WTC11 (cell line): ENCODE measurements around the gene STK16. TPM values are rescaled to one million over a fixed set of nuclear protein-coding genes. Genes with fewer than 3 reads are reported as not detected.
"Not testable (repeated sequence)": the region's sequence is repeated elsewhere in the genome, so short reads cannot be mapped to it uniquely, and the experiment has no call there.

ENCODE experiments used
- ATAC-seq: fragments of 200-7000 bp; cut with Tn5 transposase; 2 replicates; pipeline ENCODE4 v1.10.0; 2021; ENCODE audit warnings: mild to moderate bottlenecking, moderate library complexity
- CTCF ChIA-PET: fragments of 300-600 bp; sonication (Branson Sonifier 250); formaldehyde crosslinking; loops from one replicate; lab custom pipeline; 2021; ENCODE audit warnings: antibody characterized with exemption; lab: Charles Lee
- POLR2A ChIA-PET: fragments of 350-600 bp; sonication (Branson Sonifier 250); formaldehyde crosslinking; loops from one replicate; lab custom pipeline; 2021; ENCODE audit warnings: antibody characterized with exemption; lab: Charles Lee
- DNase-seq: peaks from one replicate; pipeline ENCODE4 v3.0.0; 2021; ENCODE audit warnings: low spot score
- H3K27ac Mint-ChIP-seq: 2 replicates; pipeline ENCODE4 v1.8.0; 2021; ENCODE audit warnings: mixed read lengths
- H3K27me3 Mint-ChIP-seq: 2 replicates; pipeline ENCODE4 v1.8.0; 2021; ENCODE audit warnings: low read depth, mild to moderate bottlenecking, moderate library complexity, mixed read lengths
- H3K36me3 Mint-ChIP-seq: 2 replicates; pipeline ENCODE4 v1.8.0; 2021; ENCODE audit warnings: mixed read lengths
- H3K4me1 Mint-ChIP-seq: 2 replicates; pipeline ENCODE4 v1.8.0; 2022; ENCODE audit warnings: mixed read lengths
- H3K4me3 Mint-ChIP-seq: 2 replicates; pipeline ENCODE4 v1.8.0; 2021; ENCODE audit warnings: mild to moderate bottlenecking, moderate library complexity, mixed read lengths
- H3K9me3 Mint-ChIP-seq: 2 replicates; pipeline ENCODE4 v1.8.0; 2021; ENCODE audit warnings: mixed read lengths
- ATF2 ChIP-seq: sonication (generic); formaldehyde crosslinking; IDR thresholded peaks from 2 replicates; pipeline ENCODE4 v1.8.1; 2022; ENCODE audit warnings: low read depth, missing genetic modification reagents, borderline replicate concordance
- ATF6 ChIP-seq: sonication (generic); formaldehyde crosslinking; IDR thresholded peaks from 2 replicates; pipeline ENCODE4 v1.8.1; 2023; ENCODE audit warnings: mild to moderate bottlenecking, missing genetic modification reagents
- CREM ChIP-seq: sonication (generic); formaldehyde crosslinking; IDR thresholded peaks from 2 replicates; pipeline ENCODE4 v1.8.1; 2022; ENCODE audit warnings: mild to moderate bottlenecking, missing genetic modification reagents, moderate library complexity
- E2F1 ChIP-seq: sonication (generic); formaldehyde crosslinking; IDR thresholded peaks from 2 replicates; pipeline ENCODE4 v1.8.0; 2022; ENCODE audit warnings: mild to moderate bottlenecking, missing genetic modification reagents
- ETV6 ChIP-seq: sonication (generic); formaldehyde crosslinking; IDR thresholded peaks from 2 replicates; pipeline ENCODE4 v1.8.1; 2022; ENCODE audit warnings: mild to moderate bottlenecking, missing genetic modification reagents
- FOXP1 ChIP-seq: sonication (generic); formaldehyde crosslinking; IDR thresholded peaks from 2 replicates; pipeline ENCODE4 v1.8.0; 2022; ENCODE audit warnings: missing genetic modification reagents, mild to moderate bottlenecking, moderate library complexity, borderline replicate concordance
- GABPB1 ChIP-seq: sonication (generic); formaldehyde crosslinking; IDR thresholded peaks from 2 replicates; pipeline ENCODE4 v1.8.1; 2023; ENCODE audit warnings: mild to moderate bottlenecking, missing genetic modification reagents
- NR2C2 ChIP-seq: sonication (generic); formaldehyde crosslinking; IDR thresholded peaks from 2 replicates; pipeline ENCODE4 v1.8.0; 2022; ENCODE audit warnings: mild to moderate bottlenecking, missing genetic modification reagents
- NR3C1 ChIP-seq: sonication (generic); formaldehyde crosslinking; conservative IDR thresholded peaks from 2 replicates; pipeline ENCODE4 v1.8.1; 2023; ENCODE audit warnings: low read depth, mild to moderate bottlenecking, missing genetic modification reagents
- PREB ChIP-seq: sonication (generic); formaldehyde crosslinking; IDR thresholded peaks from 2 replicates; pipeline ENCODE4 v1.8.1; 2022; ENCODE audit warnings: mild to moderate bottlenecking, missing genetic modification reagents, moderate library complexity, borderline replicate concordance
- PRRX2 ChIP-seq: fragments of 250-450 bp; sonication (Bioruptor Pico); IDR thresholded peaks from 2 replicates; pipeline ENCODE4 v1.8.0; 2021; ENCODE audit warnings: mild to moderate bottlenecking
- SMAD3 ChIP-seq: sonication (generic); formaldehyde crosslinking; IDR thresholded peaks from 2 replicates; pipeline ENCODE4 v1.8.0; 2022; ENCODE audit warnings: missing genetic modification reagents, mild to moderate bottlenecking, borderline replicate concordance
- SOX15 ChIP-seq: fragments of 250-450 bp; sonication (Bioruptor Pico); IDR thresholded peaks from 2 replicates; pipeline ENCODE4 v1.9.0; 2021; ENCODE audit warnings: mild to moderate bottlenecking
- USF1 ChIP-seq: sonication (generic); formaldehyde crosslinking; IDR thresholded peaks from 2 replicates; pipeline ENCODE4 v1.8.0; 2022; ENCODE audit warnings: mild to moderate bottlenecking, missing genetic modification reagents
- ZBTB21 ChIP-seq: sonication (generic); formaldehyde crosslinking; IDR thresholded peaks from 2 replicates; pipeline ENCODE4 v1.8.1; 2023; ENCODE audit warnings: mild to moderate bottlenecking, missing genetic modification reagents, borderline replicate concordance
- ZBTB43 ChIP-seq: sonication (generic); formaldehyde crosslinking; IDR thresholded peaks from 2 replicates; pipeline ENCODE4 v1.8.1; 2023; ENCODE audit warnings: mild to moderate bottlenecking, missing genetic modification reagents
- ZNF138 ChIP-seq: sonication (generic); formaldehyde crosslinking; conservative IDR thresholded peaks from 2 replicates; pipeline ENCODE4 v1.8.1; 2022; ENCODE audit warnings: mild to moderate bottlenecking, moderate library complexity, missing genetic modification reagents
- ZNF219 ChIP-seq: sonication (generic); formaldehyde crosslinking; IDR thresholded peaks from 2 replicates; pipeline ENCODE4 v1.8.0; 2023; ENCODE audit warnings: missing genetic modification reagents, mild to moderate bottlenecking, borderline replicate concordance
- ZNF423 ChIP-seq: fragments of 250-450 bp; sonication (Bioruptor Pico); IDR thresholded peaks from 2 replicates; pipeline ENCODE4 v2.1.2; 2022; ENCODE audit warnings: mild to moderate bottlenecking, moderate library complexity
- total RNA-seq: library from RNA; stranded (reverse); gene quantifications from 3 replicates; pipeline ENCODE4 v1.2.3, GENCODE V29; 2021

STK16 gene
- total RNA-seq, 1 experiment from 2014 or later: 27.5 TPM

GRCh38 chr2:219285894-219286425 is 40.7 kb downstream of the STK16 start (continued):
- TF ChIP-seq PREB (CRISPR knock-in tag) (no peak), ZBTB43 (CRISPR knock-in tag) (no peak), NR2C2 (CRISPR knock-in tag) (no peak), ZNF219 (no peak)

- Mint-ChIP-seq H3K27ac (peak overlapping the region; percentile 26; the same call in 1 of the 2 replicates), H3K9me3 (no peaks in the 10 kb centered on the region), H3K4me3 (peak overlapping the region; percentile 32), H3K36me3 (peaks cover 8% of the 10 kb centered on the region; the same call in 1 of the 2 replicates), H3K27me3 (no peaks in the 10 kb centered on the region; the same call in 1 of the 2 replicates), H3K4me1 (peaks cover 11% of the 10 kb centered on the region)
- CTCF ChIA-PET: interaction anchor here (0.6 to 3.4 kb wide), 14 partner anchors 8 to 290 kb away, joined by 3 to 62 read pairs (median 4); partner anchors contain the start of genes SPEG and TUBA4B
- POLR2A ChIA-PET: interaction anchor here (0.9 to 2.1 kb wide), 3 partner anchors 8 to 42 kb away, joined by 3 to 5 read pairs (median 3); partner anchors contain the start of genes GLB1L and STK16
- TF ChIP-seq NR3C1 (0 out of 2 replicates have a peak, but pooled peaks have one; percentile 43), ZBTB21 (0 out of 2 replicates have a peak, but pooled peaks have one; percentile 17), GABPB1 (CRISPR knock-in tag) (no peak), FOXP1 (CRISPR knock-in tag) (0 out of 2 replicates have a peak, but pooled peaks have one; percentile 28)
- DNase-seq (no peak), ATAC-seq (peak; percentile 4)
Observed at GRCh38 chr2:219286436-219287115, 41.3 kb downstream of the STK16 start.

GRCh38 chr2:219287116-219287440 is 41.8 kb downstream of the STK16 start:
- H3K27ac Mint-ChIP-seq, H3K27me3 Mint-ChIP-seq, DNase-seq, H3K9me3 Mint-ChIP-seq, H3K4me3 Mint-ChIP-seq, ATAC-seq, H3K36me3 Mint-ChIP-seq: not testable (repeated sequence)
- ChIA-PET CTCF (interaction anchor here (0.9 to 3.4 kb wide), 7 partner anchors 7 to 101 kb away, joined by 3 to 62 read pairs (median 5); no protein-coding TSS in a partner anchor), POLR2A (interaction anchor here (0.9 to 2.1 kb wide), 2 partner anchors 8 to 40 kb away, joined by 3 to 5 read pairs; no protein-coding TSS in a partner anchor)
- H3K4me1 Mint-ChIP-seq: peaks cover 11% of the 10 kb centered on the region

- POLR2A ChIA-PET: interaction anchor here (0.6 kb wide), 1 partner anchor 34 kb away, joined by 3 read pairs; the partner anchor contains the start of gene TUBA4A
- TF ChIP-seq CREM (CRISPR knock-in tag) (no peak), PRRX2 (CRISPR knock-in tag) (no peak), USF1 (CRISPR knock-in tag) (no peak), ETV6 (CRISPR knock-in tag) (no peak), ATF6 (CRISPR knock-in tag) (no peak), ZNF423 (no peak), E2F1 (CRISPR knock-in tag) (no peak), GABPB1 (CRISPR knock-in tag) (no peak), ZNF138 (CRISPR knock-in tag) (no peak), ATF2 (CRISPR knock-in tag) (no peak), SMAD3 (CRISPR knock-in tag) (no peak), SOX15 (CRISPR knock-in tag) (no peak)
Observed at GRCh38 chr2:219287580-219288265, 42.4 kb downstream of the STK16 start.

More at GRCh38 chr2:219287580-219288265, 42.4 kb downstream of the STK16 start:
- ATAC-seq (no peak), DNase-seq (no peak)
- H3K27ac Mint-ChIP-seq: no peak overlapping the region
- peaks cover 5% of the 10 kb centered on the region; the same call in 1 of the 2 replicates for H3K36me3 Mint-ChIP-seq
- peaks cover 11% of the 10 kb centered on the region for H3K4me1 Mint-ChIP-seq
- CTCF ChIA-PET: interaction anchor here (1.0 to 2.4 kb wide), 2 partner anchors 10 kb away, joined by 3 to 26 read pairs; no protein-coding TSS in a partner anchor
- no peak overlapping the region for H3K4me3 Mint-ChIP-seq
- H3K27me3 Mint-ChIP-seq: peaks cover 7% of the 10 kb centered on the region
- H3K9me3 Mint-ChIP-seq: no peaks in the 10 kb centered on the region
